NB4 (cell line): ENCODE data around the gene KHNYN.
"Not testable (repeated sequence)": the region's sequence is repeated elsewhere in the genome, so short reads cannot be mapped to it uniquely, and the experiment has no call there.

ENCODE experiments used
- CTCF ChIP-seq: IDR thresholded peaks from one replicate; pipeline ENCODE4 v1.5.1; 2012; ENCODE audit warnings: low read depth, low read length
- MAX ChIP-seq: IDR thresholded peaks from 2 replicates; pipeline ENCODE4 v1.6.1; 2011; ENCODE audit warnings: low read depth, low read length
- MYC ChIP-seq: IDR thresholded peaks from 2 replicates; pipeline ENCODE4 v1.6.1; 2011; ENCODE audit warnings: low read depth, low read length
- POLR2A ChIP-seq: IDR thresholded peaks from 2 replicates; pipeline ENCODE4 v1.6.1; 2011; ENCODE audit warnings: mild to moderate bottlenecking; ENCODE audit not compliant: insufficient read length; ENCODE audit errors: extremely low read depth

GRCh38 chr14:24450828-24451227 lies 21.1 kb downstream of the KHNYN start:
- TF ChIP-seq MAX, POLR2A, CTCF, MYC: not testable (repeated sequence)
